Trophoblast cell (in vitro differentiated cells and primary cell): ENCODE measurements around the gene CRELD2.

Experiments
- DNase-seq, 2 donors: peaks; one replicate each; pipeline ENCODE4 v3.0.0-alpha.2; 2016
- H2AFZ ChIP-seq: 2 replicates; pipeline ENCODE4 v1.6.1; 2013; ENCODE audit warnings: low read length, moderate library complexity, mild to moderate bottlenecking; ENCODE audit not compliant: insufficient read depth, poor library complexity
- H2AK5ac ChIP-seq: 2 replicates; pipeline ENCODE4 v1.6.1; 2013; ENCODE audit warnings: mild to moderate bottlenecking, low read length
- H2BK120ac ChIP-seq: 2 replicates; pipeline ENCODE4 v1.6.1; 2013; ENCODE audit warnings: low read length, mild to moderate bottlenecking, moderate library complexity; ENCODE audit not compliant: insufficient read depth, poor library complexity
- H2BK12ac ChIP-seq: 2 replicates; pipeline ENCODE4 v1.6.1; 2013; ENCODE audit warnings: mild to moderate bottlenecking, low read length, moderate library complexity
- H2BK5ac ChIP-seq: 2 replicates; pipeline ENCODE4 v1.6.1; 2013; ENCODE audit warnings: low read length, low read depth, moderate library complexity, mild to moderate bottlenecking; ENCODE audit not compliant: poor library complexity
- H3K14ac ChIP-seq: 2 replicates; pipeline ENCODE4 v1.6.1; 2013; ENCODE audit warnings: mild to moderate bottlenecking, low read length
- H3K18ac ChIP-seq: 2 replicates; pipeline ENCODE4 v1.6.1; 2013; ENCODE audit warnings: mild to moderate bottlenecking, low read length
- H3K23ac ChIP-seq: 2 replicates; pipeline ENCODE4 v1.6.1; 2013; ENCODE audit warnings: low read length
- H3K27ac ChIP-seq: 2 replicates; pipeline ENCODE4 v1.5.1; 2013; ENCODE audit warnings: low read depth, mild to moderate bottlenecking, inconsistent platforms, low read length, moderate library complexity
- H3K27me3 ChIP-seq: 2 replicates; pipeline ENCODE4 v1.6.1; 2013; ENCODE audit warnings: inconsistent platforms, mild to moderate bottlenecking, low read length, moderate library complexity; ENCODE audit not compliant: insufficient read depth
- H3K36me3 ChIP-seq, 2 experiments: 1 replicate in 1 of 2; 2 replicates in 1 of 2; pipeline ENCODE4 v1.6.1; 2013; ENCODE audit warnings: low read length in 2 of 2, mild to moderate bottlenecking in 2 of 2, moderate library complexity in 1 of 2; ENCODE audit not compliant: insufficient read depth in 2 of 2, control insufficient read depth in 1 of 2
- H3K4ac ChIP-seq: 2 replicates; pipeline ENCODE4 v1.6.1; 2013; ENCODE audit warnings: low read depth, mild to moderate bottlenecking, low read length, moderate library complexity
- H3K4me1 ChIP-seq, 2 experiments: 1 replicate in 1 of 2; 2 replicates in 1 of 2; pipeline ENCODE4 v1.6.1; 2013; ENCODE audit warnings: low read length in 2 of 2, mild to moderate bottlenecking in 2 of 2, moderate library complexity in 1 of 2; ENCODE audit not compliant: insufficient read depth in 2 of 2, control insufficient read depth in 1 of 2
- H3K4me2 ChIP-seq: 2 replicates; pipeline ENCODE4 v1.6.1; 2013; ENCODE audit warnings: inconsistent platforms, mild to moderate bottlenecking, low read length, moderate library complexity
- H3K4me3 ChIP-seq: 2 replicates; pipeline ENCODE4 v1.5.1; 2013; ENCODE audit warnings: mild to moderate bottlenecking, low read depth, low read length, inconsistent platforms
- H3K79me1 ChIP-seq: one replicate; pipeline ENCODE4 v1.6.1; 2013; ENCODE audit warnings: low read length
- H3K79me2 ChIP-seq: 2 replicates; pipeline ENCODE4 v1.6.1; 2013; ENCODE audit warnings: low read length, mild to moderate bottlenecking; ENCODE audit not compliant: control insufficient read depth, insufficient read depth, poor library complexity
- H3K9ac ChIP-seq: 2 replicates; pipeline ENCODE4 v1.6.1; 2013; ENCODE audit warnings: mild to moderate bottlenecking, low read length
- H3K9me3 ChIP-seq: 2 replicates; pipeline ENCODE4 v1.6.1; 2013; ENCODE audit warnings: low read depth, mild to moderate bottlenecking, control low read depth, inconsistent platforms, low read length; ENCODE audit not compliant: insufficient read depth
- H4K12ac ChIP-seq: 2 replicates; pipeline ENCODE4 v1.6.1; 2013; ENCODE audit warnings: low read depth, mild to moderate bottlenecking, low read length, moderate library complexity
- H4K8ac ChIP-seq: 2 replicates; pipeline ENCODE4 v1.6.1; 2013; ENCODE audit warnings: low read depth, mild to moderate bottlenecking, low read length, moderate library complexity
- H4K91ac ChIP-seq: one replicate; pipeline ENCODE4 v1.6.1; 2013; ENCODE audit warnings: low read depth, mild to moderate bottlenecking, low read length, moderate library complexity
- WGBS: extraction: QIAGEN DNeasy Blood & Tissue Kit; methylation state at CpG from one replicate; pipeline ENCODE4 v1.1.7; 2013; ENCODE audit warnings: missing lambda C conversion rate; ENCODE audit not compliant: insufficient read length, insufficient coverage; ENCODE audit errors: extremely low coverage; 5-methylcytosine and 5-hydroxymethylcytosine counted together

Gene CRELD2

GRCh38 chr22:49964136-49965090, 46.0 kb downstream of the CRELD2 start:
- Histone ChIP-seq H3K4me3 (no peak overlapping the region), H2BK120ac (no peak overlapping the region), H3K79me1 (peaks cover 43% of the 10 kb centered on the region), H2AFZ (no peak overlapping the region), H2AK5ac (no peak overlapping the region), H3K27me3 (no peaks in the 10 kb centered on the region), H3K18ac (no peak overlapping the region), H4K91ac (no peak overlapping the region), H3K79me2 (peaks cover 27% of the 10 kb centered on the region), H4K8ac (peak overlapping the region; percentile 12), H3K4ac (peak overlapping the region; percentile 19), H3K14ac (peak overlapping the region; percentile 7), H4K12ac (no peak overlapping the region), H3K4me1 (peaks cover 49 to 54% of the 10 kb centered on the region in 2 experiments), H2BK12ac (no peak overlapping the region), H3K23ac (no peak overlapping the region), H3K36me3 (peaks cover 31 to 32% of the 10 kb centered on the region in 2 experiments), H3K9me3 (peaks cover 4% of the 10 kb centered on the region), H3K4me2 (no peak overlapping the region), H3K27ac (peak overlapping the region; percentile 4), H2BK5ac (no peak overlapping the region), H3K9ac (no peak overlapping the region)
- DNase-seq: no peak
- WGBS: no CpG with 5 or more reads among the region's 19 CpGs

GRCh38 chr22:49965091-49966040, 46.9 kb downstream of the CRELD2 start:
- Histone ChIP-seq H3K27me3 (no peaks in the 10 kb centered on the region), H3K4me2 (no peak overlapping the region), H3K4me1 (peaks cover 48 to 50% of the 10 kb centered on the region in 2 experiments), H3K9me3 (peaks cover 4% of the 10 kb centered on the region), H3K36me3 (peaks cover 31 to 32% of the 10 kb centered on the region in 2 experiments), H3K27ac (peak overlapping the region; percentile 16), H2AFZ (no peak overlapping the region), H3K4me3 (no peak overlapping the region), H4K8ac (peak overlapping the region; percentile 12), H2BK12ac (no peak overlapping the region), H3K14ac (no peak overlapping the region), H2BK120ac (peak overlapping the region; percentile 9), H4K91ac (peak overlapping the region; percentile 15), H4K12ac (no peak overlapping the region), H3K9ac (no peak overlapping the region), H3K23ac (no peak overlapping the region), H3K4ac (peak overlapping the region; percentile 4), H3K79me2 (peaks cover 24% of the 10 kb centered on the region), H3K18ac (peak overlapping the region; percentile 50), H2AK5ac (peak overlapping the region; percentile 21), H2BK5ac (no peak overlapping the region), H3K79me1 (peaks cover 37% of the 10 kb centered on the region)
- DNase-seq: peak; percentile 18 to 31
- WGBS: no CpG with 5 or more reads among the region's 22 CpGs

GRCh38 chr22:49966041-49966773, 47.8 kb downstream of the CRELD2 start:
- peak overlapping the region; percentile 27 for H2AK5ac ChIP-seq
- H2AFZ ChIP-seq: no peak overlapping the region
- H4K8ac ChIP-seq: peak overlapping the region; percentile 25
- H2BK120ac ChIP-seq: peak overlapping the region; percentile 39
- peaks cover 31 to 32% of the 10 kb centered on the region in 2 experiments for H3K36me3 ChIP-seq
- H3K4me3 ChIP-seq: no peak overlapping the region
- H3K14ac ChIP-seq: peak overlapping the region; percentile 50
- H4K12ac ChIP-seq: no peak overlapping the region
- H2BK12ac ChIP-seq: peak overlapping the region; percentile 12
- no peak overlapping the region for H3K4me2 ChIP-seq
- peaks cover 32% of the 10 kb centered on the region for H3K79me1 ChIP-seq
- H2BK5ac ChIP-seq: peak overlapping the region; percentile 15
- no CpG with 5 or more reads among the region's 11 CpGs for WGBS
- peak overlapping the region; percentile 17 for H3K4ac ChIP-seq
- DNase-seq: no peak
- peaks cover 21% of the 10 kb centered on the region for H3K79me2 ChIP-seq
- H3K23ac ChIP-seq: no peak overlapping the region
- peak overlapping the region; percentile 54 for H3K18ac ChIP-seq
- H3K4me1 ChIP-seq: peaks cover 54 to 59% of the 10 kb centered on the region in 2 experiments
- H3K27ac ChIP-seq: peak overlapping the region; percentile 35
- no peaks in the 10 kb centered on the region for H3K27me3 ChIP-seq
- H3K9ac ChIP-seq: no peak overlapping the region
- H4K91ac ChIP-seq: peak overlapping the region; percentile 66
- peaks cover 5% of the 10 kb centered on the region for H3K9me3 ChIP-seq
